ENCODE data around the gene LPP.

Gene LPP

DNA sequence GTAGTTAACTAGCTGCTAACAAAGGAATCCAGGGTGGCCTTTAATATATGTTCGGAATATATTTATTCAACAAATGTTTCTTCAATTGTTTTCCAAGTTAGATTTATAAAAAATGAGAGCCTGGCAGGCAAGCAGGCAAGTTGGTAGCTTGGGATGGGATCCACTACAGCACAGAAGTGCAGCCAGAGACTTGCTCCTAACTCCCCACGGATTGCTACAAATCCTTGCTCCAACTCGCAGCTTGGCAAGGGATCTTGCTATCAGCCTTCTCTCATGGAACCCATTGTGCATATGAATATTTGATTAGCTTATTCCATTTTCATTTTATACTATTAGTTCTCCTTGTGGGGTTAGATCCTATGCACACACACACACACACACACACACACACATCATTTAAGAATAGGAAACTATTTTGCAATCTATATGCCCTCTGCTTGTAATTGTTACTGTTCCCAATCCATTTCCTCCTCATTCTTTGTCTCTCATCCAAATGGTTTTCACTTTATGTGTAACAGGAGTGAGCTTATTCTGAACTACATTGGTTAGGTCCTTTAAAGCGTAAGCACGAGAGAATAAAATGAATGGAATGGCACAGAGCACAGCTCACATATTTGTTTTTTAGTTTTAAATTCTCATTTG is 505.6 kb downstream of the LPP start:
- no peak for DNase-seq

DNA sequence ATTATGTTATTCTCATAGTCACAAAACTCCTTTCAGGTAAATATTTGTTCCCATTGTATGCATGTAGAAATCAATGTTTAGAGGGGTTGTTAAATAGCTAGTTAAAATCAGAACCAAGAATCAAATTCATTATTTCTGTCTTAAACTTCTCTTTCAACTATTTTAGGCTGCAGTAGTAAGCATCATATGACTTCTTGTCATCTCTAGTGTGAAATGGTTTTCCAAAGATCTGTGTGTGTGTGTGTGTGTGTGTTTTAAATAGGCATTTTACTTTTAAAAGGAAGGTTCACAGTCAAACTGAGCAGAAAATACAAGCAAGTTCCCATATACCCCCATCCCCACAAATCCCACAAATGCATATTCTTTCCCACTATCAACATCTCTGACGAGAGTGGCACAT is 506.5 kb downstream of the LPP start:
- DNase-seq = no peak

- no peak for DNase-seq
Observed at GRCh38 chr3:188661806-188662205, 507.8 kb downstream of the LPP start.

- no peak for DNase-seq
Observed at GRCh38 chr3:188662214-188662613, 508.3 kb downstream of the LPP start.

DNA sequence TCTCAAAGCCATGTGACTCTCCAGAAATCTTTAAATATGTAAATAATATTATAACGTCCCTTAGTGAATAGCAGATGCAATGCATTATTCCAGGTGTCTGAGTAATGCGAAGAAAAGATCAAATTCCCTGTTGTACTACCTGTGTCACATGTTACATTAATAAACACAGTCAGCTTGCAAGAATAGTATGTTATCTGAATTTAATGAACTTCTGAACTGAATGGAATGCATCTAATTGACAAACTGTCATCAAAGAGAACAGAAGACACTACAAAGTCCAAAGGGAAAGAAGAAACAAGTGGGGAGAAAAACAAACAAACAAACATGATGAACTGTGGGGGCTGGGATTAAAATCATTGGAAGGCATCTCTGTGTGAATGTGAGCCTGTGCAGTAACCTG is 508.8 kb downstream of the LPP start:
- DNase-seq = no peak

GRCh38 chr3:188663839-188664238 is 509.9 kb downstream of the LPP start:
- no peak for DNase-seq

DNA sequence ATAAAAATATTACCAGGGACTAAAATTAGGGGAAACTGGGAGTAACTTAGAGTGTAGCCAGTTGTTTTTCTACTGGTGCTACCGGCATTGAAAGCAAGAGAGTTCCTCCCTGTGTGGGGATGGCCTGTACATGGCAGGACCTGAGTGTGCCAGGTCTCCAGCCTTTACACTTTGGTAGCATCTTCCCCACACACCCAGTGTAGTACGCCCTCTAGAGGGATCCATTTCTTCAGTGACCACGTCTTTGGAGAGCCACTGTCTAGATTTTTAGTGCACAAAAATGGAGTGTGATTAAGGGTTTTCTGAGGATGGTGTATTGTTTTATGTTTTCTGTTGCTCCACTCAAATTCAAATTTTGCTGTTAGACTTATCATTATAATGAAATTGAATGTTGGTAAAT is 510.8 kb downstream of the LPP start:
- DNase-seq = no peak

DNA sequence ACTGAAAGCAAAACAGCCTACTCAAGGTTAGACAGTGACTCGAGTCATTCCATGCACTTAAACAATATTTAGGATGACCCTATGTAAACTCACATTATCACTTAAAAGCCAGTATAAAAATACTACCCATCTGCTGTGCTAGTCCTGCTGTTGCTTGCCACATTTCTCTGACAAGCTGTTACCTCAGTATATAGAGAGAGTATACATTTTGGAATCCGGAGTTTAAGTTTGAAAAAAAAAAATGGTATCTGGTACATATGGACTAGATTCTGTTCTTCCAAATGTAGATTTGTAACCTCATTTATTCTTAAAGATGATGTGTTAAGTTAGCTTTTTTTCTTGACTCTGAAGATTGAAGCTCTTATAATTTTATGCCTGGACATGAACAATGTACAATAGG is 514.0 kb downstream of the LPP start:
- DNase-seq = no peak

DNA sequence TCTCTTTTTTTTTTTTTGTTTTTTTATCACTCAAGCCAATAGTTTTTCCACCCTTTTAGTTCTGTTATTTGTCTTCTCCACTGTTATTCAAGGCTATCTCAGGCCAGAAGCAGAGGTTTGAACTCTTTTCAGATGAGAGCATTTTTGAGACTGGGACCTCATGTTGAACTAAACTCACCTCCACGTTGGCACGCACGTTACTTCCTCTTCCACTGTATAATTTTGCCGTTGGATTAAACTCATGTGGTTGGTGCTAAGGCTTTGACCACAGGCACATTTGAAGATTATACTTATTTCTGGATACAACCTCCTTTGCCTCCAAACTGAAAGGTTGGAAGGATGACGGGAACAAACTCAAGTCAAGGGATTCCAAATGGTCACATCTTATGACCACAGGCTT is 516.5 kb downstream of the LPP start:
- no peak for DNase-seq

DNA sequence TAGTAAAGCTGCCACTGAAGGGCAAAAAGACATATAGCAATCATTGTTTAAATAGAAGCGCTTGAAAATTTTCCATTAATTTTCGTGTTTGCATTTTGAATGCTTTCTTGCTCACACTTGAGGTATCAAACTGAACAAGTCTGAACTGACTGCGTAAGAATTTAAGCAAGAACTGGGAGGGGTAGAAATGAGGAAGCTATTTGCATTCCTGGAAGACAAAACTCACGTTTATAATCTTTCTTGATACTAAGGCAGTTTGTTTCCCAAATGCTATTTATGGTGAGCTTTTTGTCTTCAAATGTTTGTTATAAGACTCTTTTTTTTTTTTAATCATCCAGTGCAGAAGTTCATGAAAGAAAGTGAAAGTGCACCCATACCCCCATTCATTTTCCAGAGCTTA is 518.0 kb downstream of the LPP start:
- DNase-seq = no peak

- DNase-seq = no peak
Observed at GRCh38 chr3:188672840-188673239, 518.9 kb downstream of the LPP start.

DNA sequence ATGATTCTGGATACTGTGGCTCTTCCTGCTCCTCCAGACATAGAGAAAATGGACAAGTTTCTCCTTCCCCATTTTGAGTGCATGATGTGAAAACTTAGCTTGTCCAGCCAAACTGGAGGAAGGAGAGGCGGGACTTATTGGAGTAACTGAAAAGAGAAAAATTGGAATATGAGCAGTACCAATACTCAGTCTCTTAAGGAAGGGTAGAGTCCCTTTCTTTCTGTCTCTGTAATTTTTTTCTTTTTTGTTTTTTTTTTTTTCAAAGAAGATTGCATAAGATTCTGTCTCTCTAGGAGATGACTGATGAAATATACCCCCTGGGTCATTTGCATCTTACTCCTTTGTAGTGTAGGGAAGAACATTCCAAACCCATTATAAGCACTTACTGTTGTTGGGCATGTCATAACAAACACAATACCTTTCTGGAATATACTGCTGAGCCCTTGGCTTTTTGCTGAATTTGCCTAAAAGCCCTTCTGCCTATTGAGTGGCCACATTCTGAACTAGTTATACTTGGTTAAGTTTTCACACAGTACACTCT is 519.8 kb downstream of the LPP start:
- DNase-seq = no peak

DNA sequence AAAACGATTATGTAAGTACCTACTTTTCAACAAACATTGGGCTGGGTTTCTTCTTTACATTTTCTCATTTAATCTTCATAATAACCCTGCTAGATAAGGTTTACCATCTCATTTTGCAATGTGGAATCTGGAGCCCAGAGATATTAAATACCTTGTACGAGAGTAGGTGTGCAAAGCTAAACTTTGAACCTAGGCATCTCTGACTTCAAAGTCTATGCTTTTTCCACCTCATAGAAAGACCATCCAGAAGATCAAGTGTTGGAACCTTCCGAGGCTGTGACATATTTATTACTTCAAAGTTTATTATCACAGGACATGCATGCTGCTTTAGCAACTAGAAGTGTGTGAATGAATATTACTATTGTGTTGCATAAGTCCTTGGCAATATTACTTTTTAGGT is 520.6 kb downstream of the LPP start:
- DNase-seq = no peak

GRCh38 chr3:188677344-188677743 is 523.4 kb downstream of the LPP start:
- no peak for DNase-seq

- no peak for DNase-seq
Observed at GRCh38 chr3:188680189-188680588, 526.2 kb downstream of the LPP start.

GRCh38 chr3:188680605-188681004 is 526.6 kb downstream of the LPP start:
- no peak for DNase-seq

DNA sequence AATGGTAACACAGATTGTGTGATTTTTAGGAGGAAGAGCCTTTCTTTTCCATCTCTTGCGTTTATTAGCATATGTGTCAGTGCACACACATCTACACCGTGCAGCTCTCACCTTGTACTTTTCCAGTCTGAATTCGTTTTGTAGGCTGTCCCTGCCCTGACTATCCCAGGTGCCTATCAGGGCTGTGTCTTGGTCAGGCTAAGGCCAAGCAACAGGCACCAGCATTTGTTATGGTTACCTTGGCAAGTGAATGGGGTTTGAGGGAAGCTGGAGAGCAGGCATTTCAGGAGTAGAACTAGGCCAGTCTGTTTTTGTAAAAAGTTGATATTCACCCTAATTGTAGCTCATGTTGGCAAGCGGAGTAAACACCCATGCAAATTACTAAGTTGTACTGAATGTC is 528.4 kb downstream of the LPP start:
- no peak for DNase-seq

GRCh38 chr3:188683032-188683521 is 529.1 kb downstream of the LPP start:
- DNase-seq = no peak

GRCh38 chr3:188684276-188684675 is 530.3 kb downstream of the LPP start:
- no peak for DNase-seq

DNA sequence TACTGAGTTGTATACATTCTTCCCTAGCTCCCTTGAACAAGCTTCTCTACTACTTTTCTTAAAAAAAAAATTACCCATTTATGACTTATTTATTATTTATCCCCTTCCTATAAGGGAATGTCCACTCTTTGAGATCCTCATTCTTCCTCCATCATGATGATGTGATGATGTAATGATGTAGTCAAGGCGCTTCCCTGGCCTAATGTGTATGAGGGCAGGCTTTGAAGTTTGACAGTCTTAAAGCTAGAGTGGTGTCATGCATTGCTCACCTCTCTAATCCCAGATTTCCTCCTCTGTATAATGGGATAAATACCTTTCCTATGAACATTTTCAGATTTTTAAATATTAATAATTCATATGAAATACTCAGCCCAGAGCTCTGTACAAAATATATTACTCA is 531.8 kb downstream of the LPP start:
- DNase-seq = no peak

GRCh38 chr3:188686324-188686723 is 532.4 kb downstream of the LPP start:
- no peak for DNase-seq

- DNase-seq = no peak
Observed at GRCh38 chr3:188687389-188687788, 533.4 kb downstream of the LPP start.

DNA sequence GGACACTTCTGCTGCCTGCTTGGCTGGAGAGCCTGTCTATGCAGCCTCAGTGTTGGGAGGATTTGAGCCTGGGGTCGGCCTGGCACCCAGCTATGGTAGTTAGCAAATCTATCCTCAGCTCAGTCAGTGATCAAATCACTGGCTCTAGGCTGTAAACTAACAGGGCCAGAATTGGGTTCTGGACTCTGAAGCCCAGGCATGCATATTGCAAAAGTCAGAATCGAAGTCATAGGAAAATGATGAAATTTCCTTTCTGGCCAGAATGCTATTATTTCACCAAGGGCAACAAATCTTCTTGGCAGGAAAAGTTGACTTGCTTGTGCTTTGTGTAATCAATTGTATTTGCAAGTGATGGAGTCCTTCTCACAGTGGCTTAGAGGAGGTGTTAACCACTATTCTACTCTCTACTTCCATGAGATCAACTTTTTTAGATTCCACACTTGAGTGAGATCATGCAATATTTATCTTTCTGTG is 535.2 kb downstream of the LPP start:
- no peak for DNase-seq

- DNase-seq = no peak
Observed at GRCh38 chr3:188690064-188690463, 536.1 kb downstream of the LPP start.

DNA sequence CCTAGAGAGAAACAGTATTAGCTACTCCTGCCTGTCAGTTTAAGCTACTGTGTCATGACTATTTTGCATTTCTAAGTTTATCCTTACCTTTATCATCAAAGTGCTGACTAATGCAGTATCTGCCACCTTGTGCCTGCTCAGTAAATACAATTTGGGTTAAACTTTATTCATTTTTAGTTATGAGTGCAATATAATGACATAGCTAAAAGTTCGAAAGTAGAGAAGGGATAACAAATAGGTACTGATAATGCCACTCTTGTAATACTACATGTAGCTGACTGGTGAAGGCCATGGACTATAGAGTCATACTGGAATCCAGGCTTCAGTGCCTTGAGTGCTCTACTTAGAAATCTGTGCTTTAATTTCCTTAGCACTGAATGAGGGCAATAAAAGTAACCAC is 537.0 kb downstream of the LPP start:
- DNase-seq = no peak

Measured in GF-D8 (cell line).